Mesendoderm (in vitro differentiated cells): ENCODE data around the gene MREG.
A peak's percentile ranks its signal among the peaks of the same experiment; 100 is the strongest.

ENCODE experiments used
- DNase-seq: peaks from one replicate; pipeline ENCODE4 v3.0.0; 2013
- H2AK5ac ChIP-seq: 2 replicates; pipeline ENCODE4 v1.6.1; 2013; ENCODE audit warnings: low read length, inconsistent platforms
- H2BK120ac ChIP-seq: 2 replicates; pipeline ENCODE4 v1.6.1; 2013; ENCODE audit warnings: low read depth, mild to moderate bottlenecking, low read length, moderate library complexity, mixed read lengths
- H2BK15ac ChIP-seq: replicated peaks from 2 replicates; pipeline ENCODE4 v1.6.1; 2013; ENCODE audit warnings: low read depth, mild to moderate bottlenecking, moderate library complexity
- H2BK5ac ChIP-seq: 2 replicates; pipeline ENCODE4 v1.6.1; 2013; ENCODE audit warnings: low read length, inconsistent platforms
- H3K18ac ChIP-seq: 2 replicates; pipeline ENCODE4 v1.6.1; 2013; ENCODE audit warnings: mild to moderate bottlenecking, low read length, mixed read lengths
- H3K23ac ChIP-seq: one replicate; pipeline ENCODE4 v1.6.1; 2013; ENCODE audit warnings: low read length
- H3K27ac ChIP-seq: 2 replicates; pipeline ENCODE4 v1.5.1; 2013; ENCODE audit warnings: low read depth, mild to moderate bottlenecking, inconsistent platforms, low read length, moderate library complexity
- H3K27me3 ChIP-seq: 2 replicates; pipeline ENCODE4 v1.6.1; 2013; ENCODE audit warnings: low read length, control low read depth, mild to moderate bottlenecking, inconsistent platforms; ENCODE audit not compliant: insufficient read depth, poor library complexity
- H3K36me3 ChIP-seq: 2 replicates; pipeline ENCODE4 v1.6.1; 2013; ENCODE audit warnings: low read length, inconsistent platforms; ENCODE audit not compliant: control insufficient read depth, insufficient read depth
- H3K4ac ChIP-seq: one replicate; pipeline ENCODE4 v1.6.1; 2013; ENCODE audit warnings: low read depth, mild to moderate bottlenecking, low read length, moderate library complexity
- H3K4me1 ChIP-seq: 2 replicates; pipeline ENCODE4 v1.6.1; 2013; ENCODE audit warnings: low read depth, low read length, inconsistent platforms; ENCODE audit not compliant: control insufficient read depth
- H3K4me2 ChIP-seq: 2 replicates; pipeline ENCODE4 v1.6.1; 2013; ENCODE audit warnings: low read length
- H3K4me3 ChIP-seq: 2 replicates; pipeline ENCODE4 v1.5.1; 2013; ENCODE audit warnings: mild to moderate bottlenecking, low read length
- H3K56ac ChIP-seq: one replicate; pipeline ENCODE4 v1.6.1; 2013; ENCODE audit warnings: low read length
- H3K79me1 ChIP-seq: 2 replicates; pipeline ENCODE4 v1.6.1; 2013; ENCODE audit warnings: low read length, inconsistent platforms
- H3K79me2 ChIP-seq: 2 replicates; pipeline ENCODE4 v1.6.1; 2013; ENCODE audit warnings: mild to moderate bottlenecking, low read length; ENCODE audit not compliant: control insufficient read depth, insufficient read depth
- H3K9ac ChIP-seq: 2 replicates; pipeline ENCODE4 v1.6.1; 2013; ENCODE audit warnings: low read length, inconsistent platforms
- H4K5ac ChIP-seq: one replicate; pipeline ENCODE4 v1.6.1; 2013; ENCODE audit warnings: low read length
- H4K8ac ChIP-seq: one replicate; pipeline ENCODE4 v1.6.1; 2013; ENCODE audit warnings: low read depth, mild to moderate bottlenecking, control low read depth, low read length, moderate library complexity
- WGBS: extraction: QIAGEN DNeasy Blood & Tissue Kit; methylation state at CpG from one replicate; pipeline ENCODE4 v1.1.7; 2013; ENCODE audit warnings: low lambda C conversion rate, missing lambda C conversion rate; ENCODE audit not compliant: insufficient coverage; ENCODE audit errors: extremely low coverage; 5-methylcytosine and 5-hydroxymethylcytosine counted together

MREG gene

GRCh38 chr2:216041438-216041837 lies 28.1 kb upstream of the MREG start:
- Histone ChIP-seq H2BK15ac (no peak overlapping the region), H3K4me2 (no peak overlapping the region), H3K4me1 (no peaks in the 10 kb centered on the region), H3K36me3 (no peaks in the 10 kb centered on the region), H3K79me2 (no peaks in the 10 kb centered on the region), H3K4me3 (no peak overlapping the region), H3K27me3 (no peaks in the 10 kb centered on the region), H3K79me1 (no peaks in the 10 kb centered on the region), H3K27ac (no peak overlapping the region), H3K4ac (no peak overlapping the region), H3K9ac (no peak overlapping the region), H4K5ac (no peak overlapping the region), H2AK5ac (no peak overlapping the region), H3K18ac (no peak overlapping the region), H3K56ac (no peak overlapping the region), H2BK5ac (no peak overlapping the region), H3K23ac (no peak overlapping the region), H4K8ac (no peak overlapping the region), H2BK120ac (no peak overlapping the region)
- no CpG with 5 or more reads among the region's 2 CpGs for WGBS
- no peak for DNase-seq

GRCh38 chr2:216039918-216040317 lies 26.6 kb upstream of the MREG start:
- H3K9ac ChIP-seq, result no peak overlapping the region
- H3K23ac ChIP-seq, result no peak overlapping the region
- no peak overlapping the region for H3K27ac ChIP-seq
- H3K56ac ChIP-seq, result no peak overlapping the region
- H3K18ac ChIP-seq, result no peak overlapping the region
- H3K4me3 ChIP-seq, result no peak overlapping the region
- no peaks in the 10 kb centered on the region for H3K4me1 ChIP-seq
- H3K4me2 ChIP-seq, result no peak overlapping the region
- no peak overlapping the region for H2BK120ac ChIP-seq
- H4K5ac ChIP-seq, result no peak overlapping the region
- no peak for DNase-seq
- no peak overlapping the region for H2BK5ac ChIP-seq
- H4K8ac ChIP-seq, result no peak overlapping the region
- no peak overlapping the region for H3K4ac ChIP-seq
- WGBS, result no CpG with 5 or more reads among the region's 3 CpGs
- no peaks in the 10 kb centered on the region for H3K27me3 ChIP-seq
- H2AK5ac ChIP-seq, result no peak overlapping the region
- H3K79me1 ChIP-seq, result no peaks in the 10 kb centered on the region
- H3K79me2 ChIP-seq, result no peaks in the 10 kb centered on the region
- H2BK15ac ChIP-seq, result no peak overlapping the region
- H3K36me3 ChIP-seq, result no peaks in the 10 kb centered on the region

GRCh38 chr2:216034065-216034464 lies 20.7 kb upstream of the MREG start:
- Histone ChIP-seq H4K8ac (no peak overlapping the region), H2BK15ac (no peak overlapping the region), H3K4me3 (no peak overlapping the region), H3K4me2 (no peak overlapping the region), H3K79me1 (no peaks in the 10 kb centered on the region), H3K23ac (no peak overlapping the region), H3K9ac (no peak overlapping the region), H3K4me1 (no peaks in the 10 kb centered on the region), H3K27ac (no peak overlapping the region), H3K18ac (no peak overlapping the region), H4K5ac (no peak overlapping the region), H3K56ac (no peak overlapping the region), H2BK5ac (no peak overlapping the region), H3K4ac (no peak overlapping the region), H2AK5ac (no peak overlapping the region), H3K36me3 (no peaks in the 10 kb centered on the region), H2BK120ac (no peak overlapping the region), H3K27me3 (no peaks in the 10 kb centered on the region), H3K79me2 (no peaks in the 10 kb centered on the region)
- no CpG with 5 or more reads among the region's 1 CpG for WGBS
- DNase-seq, result peak; percentile 78

GRCh38 chr2:216033403-216033802 lies 20.1 kb upstream of the MREG start:
- Histone ChIP-seq H3K4me2 (no peak overlapping the region), H3K18ac (no peak overlapping the region), H2AK5ac (no peak overlapping the region), H4K8ac (no peak overlapping the region), H3K9ac (no peak overlapping the region), H2BK5ac (no peak overlapping the region), H3K79me2 (no peaks in the 10 kb centered on the region), H3K27ac (no peak overlapping the region), H2BK15ac (no peak overlapping the region), H3K4me3 (no peak overlapping the region), H2BK120ac (no peak overlapping the region), H3K27me3 (no peaks in the 10 kb centered on the region), H3K79me1 (no peaks in the 10 kb centered on the region), H3K4me1 (no peaks in the 10 kb centered on the region), H3K23ac (no peak overlapping the region), H3K36me3 (no peaks in the 10 kb centered on the region), H3K56ac (no peak overlapping the region), H3K4ac (no peak overlapping the region), H4K5ac (no peak overlapping the region)
- no peak for DNase-seq
- WGBS, result no CpG with 5 or more reads among the region's 3 CpGs

GRCh38 chr2:216031960-216032689 lies 18.8 kb upstream of the MREG start:
- DNase-seq, result no peak
- Histone ChIP-seq H3K4me2 (no peak overlapping the region), H3K79me2 (no peaks in the 10 kb centered on the region), H3K4ac (no peak overlapping the region), H3K36me3 (no peaks in the 10 kb centered on the region), H3K9ac (no peak overlapping the region), H2BK5ac (no peak overlapping the region), H4K5ac (no peak overlapping the region), H2BK15ac (no peak overlapping the region), H4K8ac (no peak overlapping the region), H2BK120ac (no peak overlapping the region), H3K27ac (no peak overlapping the region), H3K56ac (no peak overlapping the region), H2AK5ac (no peak overlapping the region), H3K79me1 (no peaks in the 10 kb centered on the region), H3K4me1 (no peaks in the 10 kb centered on the region), H3K4me3 (no peak overlapping the region), H3K23ac (no peak overlapping the region), H3K27me3 (no peaks in the 10 kb centered on the region), H3K18ac (no peak overlapping the region)
- no CpG with 5 or more reads among the region's 1 CpG for WGBS

- H3K4ac ChIP-seq, result no peak overlapping the region
- H2BK5ac ChIP-seq, result no peak overlapping the region
- no peak overlapping the region for H2AK5ac ChIP-seq
- H3K56ac ChIP-seq, result no peak overlapping the region
- no peak overlapping the region for H3K4me3 ChIP-seq
- no peak overlapping the region for H3K18ac ChIP-seq
- H3K27ac ChIP-seq, result no peak overlapping the region
- no peak overlapping the region for H3K23ac ChIP-seq
- no peak overlapping the region for H3K4me2 ChIP-seq
- H3K4me1 ChIP-seq, result no peaks in the 10 kb centered on the region
- H2BK15ac ChIP-seq, result no peak overlapping the region
- H2BK120ac ChIP-seq, result no peak overlapping the region
- no peak overlapping the region for H3K9ac ChIP-seq
- H3K36me3 ChIP-seq, result no peaks in the 10 kb centered on the region
- no peaks in the 10 kb centered on the region for H3K79me1 ChIP-seq
- no peak overlapping the region for H4K8ac ChIP-seq
- no peak overlapping the region for H4K5ac ChIP-seq
- no peaks in the 10 kb centered on the region for H3K27me3 ChIP-seq
- no peaks in the 10 kb centered on the region for H3K79me2 ChIP-seq
- no peak for DNase-seq
- no CpG with 5 or more reads among the region's 3 CpGs for WGBS
These were observed 16.9 kb upstream of the MREG start for GRCh38 chr2:216030216-216030615.
